Spleen (tissue), 11 donors: ENCODE results near the gene FDX1. TPM values are rescaled to one million over a fixed set of nuclear protein-coding genes. Genes with fewer than 3 reads are reported as not detected.

Source experiments
- DNase-seq: peaks from one replicate; pipeline ENCODE4 v3.0.0-alpha.2; 2020
- H3K27ac ChIP-seq, 8 donors: fragments of 200-600 bp; sonication (generic) in 7 of 8; 1 replicate in 4 of 8; 2 replicates in 4 of 8; pipeline versions ENCODE4 v1.5.0 to v1.8.0; 2016 to 2021; ENCODE audit warnings: inconsistent platforms in 4 of 8, mild to moderate bottlenecking in 4 of 8, moderate library complexity in 1 of 8
- H3K27me3 ChIP-seq, 7 donors: fragments of 200-600 bp; sonication (generic) in 6 of 7; replicated peaks in 1 of 7; 1 replicate in 4 of 7; 2 replicates in 3 of 7; pipeline versions ENCODE4 v1.5.0 to v1.8.0; 2016 to 2021; ENCODE audit warnings: inconsistent platforms in 3 of 7, mild to moderate bottlenecking in 1 of 7
- H3K36me3 ChIP-seq, 6 donors: fragments of 200-600 bp; sonication (generic) in 5 of 6; 1 replicate in 4 of 6; 2 replicates in 2 of 6; pipeline versions ENCODE4 v1.5.0 to v1.8.0; 2016 to 2021; ENCODE audit warnings: inconsistent platforms in 2 of 6
- H3K4me1 ChIP-seq, 6 donors: fragments of 200-600 bp; sonication (generic) in 5 of 6; 1 replicate in 3 of 6; 2 replicates in 3 of 6; pipeline versions ENCODE4 v1.5.0 to v1.8.0; 2016 to 2021; ENCODE audit warnings: inconsistent platforms in 3 of 6
- H3K4me3 ChIP-seq, 8 donors: fragments of 200-600 bp; sonication (generic) in 7 of 8; 1 replicate in 4 of 8; 2 replicates in 4 of 8; pipeline versions ENCODE4 v1.5.0 to v1.8.0; 2016 to 2021; ENCODE audit warnings: inconsistent platforms in 4 of 8, mild to moderate bottlenecking in 4 of 8, moderate library complexity in 2 of 8
- H3K9me3 ChIP-seq, 8 donors: fragments of 200-600 bp; sonication (generic) in 7 of 8; 1 replicate in 4 of 8; 2 replicates in 4 of 8; pipeline versions ENCODE4 v1.5.0 to v1.8.0; 2016 to 2021; ENCODE audit warnings: inconsistent platforms in 4 of 8
- POLR2A ChIP-seq, 3 donors: fragments of 450-650 bp; IDR thresholded peaks; one replicate each; pipeline ENCODE4 v1.5.1; 2017; ENCODE audit warnings: antibody characterized with exemption in 3 of 3, mild to moderate bottlenecking in 1 of 3
- POLR2AphosphoS5 ChIP-seq, 3 donors: sonication (generic); formaldehyde crosslinking; IDR thresholded peaks; one replicate each; pipeline ENCODE4 v1.5.1; 2017; ENCODE audit warnings: antibody characterized with exemption in 3 of 3
- WGBS, 5 donors: extraction: QIAGEN DNeasy Blood & Tissue Kit in 3 of 5; methylation state at CpG; one replicate each; pipeline versions ENCODE4 v1.1.5 to v1.1.7; 2013 to 2018; 5-methylcytosine and 5-hydroxymethylcytosine counted together
- intact Hi-C: fragments of 100-400 bp; cut with DNase I; formaldehyde crosslinking; loops from one replicate; pipeline ENCODE4 v1.15.0; 2023; ENCODE audit warnings: low total_unique reads
- polyA plus RNA-seq, 3 donors: library from polyadenylated mRNA; stranded (reverse); fragments of 200-250 nt; gene quantifications; one replicate each; pipeline ENCODE4 v1.2.1, GENCODE V29; 2013
- total RNA-seq, 7 donors: library from RNA; depleted of rRNA in 3 of 7; stranded (reverse); fragments of >200 nt in 3 of 7; fragmentation: NEBNext Ultra II Directional in 4 of 7; extraction: Animal tissue kit (Norgen Biotek cat#: 25700) in 4 of 7; gene quantifications; one replicate each; pipeline versions ENCODE4 v1.1.0 to v1.2.1, GENCODE V29; 2016 to 2021
- TF ChIP-seq, protein P1 (sequence below), 11 experiments: fragments of 200-600 bp in 7 of 11; fragments of 450-650 bp in 4 of 11; sonication (generic) in 4 of 11; IDR thresholded peaks in 8 of 11; conservative IDR thresholded peaks in 3 of 11; 1 replicate in 7 of 11; 2 replicates in 4 of 11; pipeline versions ENCODE4 v1.4.0 to v1.8.0; 2016 to 2021; ENCODE audit warnings: antibody characterized with exemption in 11 of 11, inconsistent platforms in 4 of 11, mild to moderate bottlenecking in 1 of 11
- donor health status: healthy with polysubstance abuse.
- donor health status: DM: no; HTN: no; CAD: no; lungs with moderate emphysema.
- donor health status: DM: no; HTN: no; CAD: no.
- donor health status: Bipolar disorder and iron deficiency.
- donor health status: healthy.
- donor health status: DM: no; HTN: no; CAD: no.
- donor health status: DM: yes; HTN: yes; CAD: no.

Gene FDX1
- total and polyA plus RNA-seq, 10 donors = 7.9 to 15.7 (median 10.3) TPM

DNA sequence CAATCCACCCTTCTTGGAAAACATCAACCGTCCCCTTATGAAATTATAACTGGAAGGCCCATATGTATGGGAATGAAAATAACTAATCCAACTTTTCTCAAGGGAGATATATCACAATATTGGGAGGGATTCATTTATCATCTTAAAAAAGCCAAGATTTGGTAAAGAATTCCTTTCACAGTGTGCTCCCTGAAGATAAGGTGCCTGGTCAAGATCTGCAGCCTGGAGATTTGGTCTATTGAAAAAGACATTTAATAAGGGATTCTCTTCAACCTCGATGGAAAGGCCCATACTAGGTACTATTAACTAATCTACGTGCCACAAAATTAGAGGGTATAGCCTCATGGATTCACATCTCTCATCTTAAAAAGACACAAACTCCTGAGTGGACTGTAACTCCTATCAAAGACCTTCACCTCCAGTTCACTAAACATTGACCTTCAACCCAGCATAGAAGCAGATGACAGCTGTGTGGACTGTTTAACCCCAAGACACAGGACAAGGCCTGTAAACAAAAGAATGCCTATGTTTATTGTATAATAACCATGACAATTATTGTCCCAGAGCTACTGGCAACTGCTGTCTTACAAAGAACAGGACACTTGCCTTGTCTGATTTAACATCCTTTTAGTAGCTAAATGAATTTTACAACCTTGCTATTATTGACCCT is 4.8 kb upstream of the FDX1 start:
- 88 to 97% (median 93%) methylated on average over 3 of the region's 3 CpGs for WGBS, 5 donors
- Histone ChIP-seq H3K36me3 (no peaks in the 10 kb centered on the region), H3K4me1 (peaks cover 3 to 11% (median 8%) of the 10 kb centered on the region in 6 donors), H3K9me3 (peaks cover 0 to 22% (median 15%) of the 10 kb centered on the region in 8 donors), H3K27me3 (no peaks in the 10 kb centered on the region), H3K27ac (no peak overlapping the region), H3K4me3 (no peak overlapping the region)
- no peak for TF ChIP-seq POLR2A (IDR thresholded peaks at IDR 0.05)
- no peak for TF ChIP-seq POLR2AphosphoS5 (IDR thresholded peaks at IDR 0.05)
- TF ChIP-seq, protein P1, sequence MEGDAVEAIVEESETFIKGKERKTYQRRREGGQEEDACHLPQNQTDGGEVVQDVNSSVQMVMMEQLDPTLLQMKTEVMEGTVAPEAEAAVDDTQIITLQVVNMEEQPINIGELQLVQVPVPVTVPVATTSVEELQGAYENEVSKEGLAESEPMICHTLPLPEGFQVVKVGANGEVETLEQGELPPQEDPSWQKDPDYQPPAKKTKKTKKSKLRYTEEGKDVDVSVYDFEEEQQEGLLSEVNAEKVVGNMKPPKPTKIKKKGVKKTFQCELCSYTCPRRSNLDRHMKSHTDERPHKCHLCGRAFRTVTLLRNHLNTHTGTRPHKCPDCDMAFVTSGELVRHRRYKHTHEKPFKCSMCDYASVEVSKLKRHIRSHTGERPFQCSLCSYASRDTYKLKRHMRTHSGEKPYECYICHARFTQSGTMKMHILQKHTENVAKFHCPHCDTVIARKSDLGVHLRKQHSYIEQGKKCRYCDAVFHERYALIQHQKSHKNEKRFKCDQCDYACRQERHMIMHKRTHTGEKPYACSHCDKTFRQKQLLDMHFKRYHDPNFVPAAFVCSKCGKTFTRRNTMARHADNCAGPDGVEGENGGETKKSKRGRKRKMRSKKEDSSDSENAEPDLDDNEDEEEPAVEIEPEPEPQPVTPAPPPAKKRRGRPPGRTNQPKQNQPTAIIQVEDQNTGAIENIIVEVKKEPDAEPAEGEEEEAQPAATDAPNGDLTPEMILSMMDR (IDR thresholded peaks at IDR 0.05 in 8 of 11, conservative IDR thresholded peaks at IDR 0.05 in 3 of 11) = no peak
- DNase-seq = no peak
- intact Hi-C loops = no loop called here

DNA sequence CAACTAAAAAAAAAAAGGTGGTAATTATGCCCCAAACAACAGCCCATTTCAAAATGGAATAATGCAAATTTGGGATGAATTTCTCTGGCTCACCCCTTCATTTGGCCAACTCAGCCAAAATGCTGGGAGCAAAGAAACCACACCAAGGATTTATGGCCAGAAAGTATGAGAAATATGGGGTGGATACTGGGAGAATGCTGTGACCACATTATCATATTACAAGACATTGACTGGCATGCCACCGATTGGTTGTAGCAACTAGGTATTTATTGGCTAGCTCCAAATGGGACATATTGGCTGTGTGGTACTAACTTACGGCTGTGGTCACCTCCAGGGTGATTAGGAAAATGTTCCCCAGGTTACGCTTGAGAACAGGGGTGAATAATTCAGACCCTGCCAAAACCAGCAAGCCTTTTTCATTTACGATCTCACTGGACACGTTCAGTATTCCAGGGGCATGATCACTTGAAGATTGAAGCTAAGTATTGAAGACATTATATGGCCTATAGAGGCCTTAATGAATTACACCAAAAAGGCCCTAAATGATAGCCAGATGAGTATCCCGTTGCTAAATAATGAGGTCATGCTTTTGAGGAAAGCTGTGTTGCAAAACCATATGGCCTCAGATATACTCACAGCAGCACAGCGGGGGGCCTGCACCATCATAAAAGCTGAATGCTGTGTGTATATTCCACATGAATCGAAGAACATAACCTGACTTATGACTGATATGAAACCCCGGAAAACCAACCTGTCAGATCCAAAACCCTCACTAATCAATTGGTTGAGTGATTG is 3.8 kb upstream of the FDX1 start:
- no peaks in the 10 kb centered on the region for H3K27me3 ChIP-seq
- intact Hi-C loops = no loop called here
- H3K4me1 ChIP-seq = peaks cover 5 to 18% (median 11%) of the 10 kb centered on the region in 6 donors
- WGBS, 5 donors = 77 to 91% (median 88%) methylated on average over 9 of the region's 9 CpGs
- no peak overlapping the region for H3K27ac ChIP-seq
- DNase-seq = no peak
- peaks cover 0 to 16% (median 13%) of the 10 kb centered on the region in 8 donors for H3K9me3 ChIP-seq
- H3K4me3 ChIP-seq = no peak overlapping the region
- H3K36me3 ChIP-seq = no peaks in the 10 kb centered on the region
- TF ChIP-seq POLR2AphosphoS5 (IDR thresholded peaks at IDR 0.05) (no peak), POLR2A (IDR thresholded peaks at IDR 0.05) (no peak)
- TF ChIP-seq, protein P1 (IDR thresholded peaks at IDR 0.05 in 8 of 11, conservative IDR thresholded peaks at IDR 0.05 in 3 of 11) = no peak

DNA sequence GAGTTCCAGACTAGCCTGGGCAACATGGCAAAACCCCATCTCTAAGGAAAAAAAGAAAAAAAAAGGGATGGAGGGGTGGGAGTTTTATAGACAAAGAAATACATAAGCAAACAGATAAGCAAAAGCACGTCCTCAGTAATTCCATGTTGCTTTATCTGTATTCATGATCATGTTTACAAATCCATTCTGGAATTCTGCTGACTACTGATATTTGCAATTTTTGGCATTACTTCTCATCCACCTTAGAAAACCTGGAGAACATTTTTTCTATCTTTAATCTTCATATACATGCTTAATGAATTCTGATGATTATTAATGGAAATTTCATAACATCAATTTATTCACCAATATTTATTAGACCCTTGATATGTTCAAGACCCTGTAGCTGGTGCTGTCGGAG is 1.7 kb upstream of the FDX1 start:
- no peak for DNase-seq
- no peak for TF ChIP-seq POLR2AphosphoS5 (IDR thresholded peaks at IDR 0.05)
- TF ChIP-seq, protein P1 (IDR thresholded peaks at IDR 0.05 in 8 of 11, conservative IDR thresholded peaks at IDR 0.05 in 3 of 11) = no peak
- TF ChIP-seq POLR2A (IDR thresholded peaks at IDR 0.05) = no peak
- intact Hi-C loops = no loop called here
- H3K27me3 ChIP-seq = no peaks in the 10 kb centered on the region
- 93 to 99% (median 97%) methylated on average over 2 of the region's 2 CpGs for WGBS, 5 donors
- H3K4me3 ChIP-seq = no peak overlapping the region
- no peaks in the 10 kb centered on the region for H3K9me3 ChIP-seq
- H3K4me1 ChIP-seq = peaks cover 12 to 39% (median 28%) of the 10 kb centered on the region in 6 donors
- no peaks in the 10 kb centered on the region for H3K36me3 ChIP-seq
- no peak overlapping the region for H3K27ac ChIP-seq
